IMR-90 (cell line): ENCODE data around the gene FERMT3. TPM values are rescaled to one million over a fixed set of nuclear protein-coding genes. Genes with fewer than 3 reads are reported as not detected.

ENCODE experiments used
- ATAC-seq: fragments of 200-7000 bp; cut with Tn5 transposase; 2 replicates; pipeline ENCODE4 v1.9.1; 2020; ENCODE audit warnings: low read depth, mild to moderate bottlenecking, moderate library complexity
- BruUV-seq: library from RNA; stranded (reverse); fragments of 400-500 nt; replicated peaks from 2 replicates; lab custom pipeline; 2021; lab: Mats Ljungman, UMichigan
- CTCF ChIA-PET: fragments of 300-600 bp; formaldehyde crosslinking; extraction: SDS; loops from one replicate; lab custom pipeline; 2021; ENCODE audit warnings: antibody characterized with exemption; lab: Yijun Ruan, JAX
- POLR2A ChIA-PET: fragments of 300-600 bp; sonication (Branson Sonifier 250); formaldehyde crosslinking; loops from one replicate; lab custom pipeline; 2022; ENCODE audit warnings: antibody characterized with exemption; ENCODE audit not compliant: unreplicated experiment; lab: Charles Lee
- DNase-seq: peaks from one replicate; pipeline ENCODE4 v3.0.0; 2013
- H2AFZ ChIP-seq: replicated peaks from 2 replicates; pipeline ENCODE3; 2013; ENCODE audit warnings: low read length, mild to moderate bottlenecking; ENCODE audit not compliant: poor library complexity
- H2AK5ac ChIP-seq: 2 replicates; pipeline ENCODE4 v1.6.1; 2013; ENCODE audit warnings: low read depth, low read length, inconsistent platforms
- H2AK9ac ChIP-seq: replicated peaks from 2 replicates; pipeline ENCODE3; 2013; ENCODE audit warnings: mild to moderate bottlenecking, low read depth, low read length, moderate library complexity; ENCODE audit not compliant: poor library complexity
- H2BK120ac ChIP-seq: 2 replicates; pipeline ENCODE4 v1.6.1; 2013; ENCODE audit warnings: low read depth, low read length, inconsistent platforms
- H2BK15ac ChIP-seq: 3 replicates; pipeline ENCODE4 v1.6.1; 2013; ENCODE audit warnings: low read depth, low read length, inconsistent platforms
- H2BK20ac ChIP-seq: 2 replicates; pipeline ENCODE4 v1.6.1; 2013; ENCODE audit warnings: low read depth, mild to moderate bottlenecking, inconsistent platforms, low read length, moderate library complexity
- H2BK5ac ChIP-seq: 2 replicates; pipeline ENCODE4 v1.6.1; 2013; ENCODE audit warnings: mild to moderate bottlenecking, low read depth, low read length, inconsistent platforms; ENCODE audit not compliant: poor library complexity, severe bottlenecking
- H3K14ac ChIP-seq: replicated peaks from 2 replicates; pipeline ENCODE4 v1.6.1; 2013; ENCODE audit warnings: low read depth, low read length, inconsistent platforms
- H3K18ac ChIP-seq: 2 replicates; pipeline ENCODE4 v1.6.1; 2013; ENCODE audit warnings: low read depth, low read length, control low read depth
- H3K23ac ChIP-seq: 2 replicates; pipeline ENCODE4 v1.6.1; 2013; ENCODE audit warnings: low read depth, low read length, inconsistent platforms
- H3K27ac ChIP-seq: 2 replicates; pipeline ENCODE4 v1.5.1; 2013; ENCODE audit warnings: mild to moderate bottlenecking, control low read depth, low read length; ENCODE audit not compliant: insufficient read depth
- H3K27me3 ChIP-seq: 2 replicates; pipeline ENCODE4 v1.6.1; 2013; ENCODE audit warnings: low read length; ENCODE audit not compliant: control insufficient read depth, insufficient read depth
- H3K36me3 ChIP-seq: 2 replicates; pipeline ENCODE4 v1.6.1; 2013; ENCODE audit warnings: low read length, mixed read lengths; ENCODE audit not compliant: control insufficient read depth, insufficient read depth
- H3K4ac ChIP-seq: 2 replicates; pipeline ENCODE4 v1.6.1; 2013; ENCODE audit warnings: low read depth, low read length, inconsistent platforms
- H3K4me1 ChIP-seq: 2 replicates; pipeline ENCODE4 v1.6.1; 2013; ENCODE audit warnings: low read length, mixed read lengths; ENCODE audit not compliant: control insufficient read depth, insufficient read depth
- H3K4me2 ChIP-seq: 2 replicates; pipeline ENCODE4 v1.6.1; 2013; ENCODE audit warnings: low read depth, mild to moderate bottlenecking, control low read depth, low read length, moderate library complexity
- H3K4me3 ChIP-seq: 2 replicates; pipeline ENCODE4 v1.5.1; 2013; ENCODE audit warnings: low read depth, mild to moderate bottlenecking, control low read depth, low read length, moderate library complexity; ENCODE audit not compliant: insufficient read depth
- H3K56ac ChIP-seq: 2 replicates; pipeline ENCODE4 v1.6.1; 2013; ENCODE audit warnings: low read length, inconsistent platforms; ENCODE audit not compliant: insufficient read depth; ENCODE audit errors: extremely low read depth
- H3K79me1 ChIP-seq, 2 experiments: 2 replicates each; pipeline ENCODE4 v1.6.1; 2013; ENCODE audit warnings: low read length in 2 of 2, inconsistent platforms in 1 of 2, low read depth in 1 of 2
- H3K9ac ChIP-seq: 2 replicates; pipeline ENCODE4 v1.6.1; 2013; ENCODE audit warnings: low read depth, low read length, control low read depth
- H3K9me1 ChIP-seq: 2 replicates; pipeline ENCODE4 v1.6.1; 2013; ENCODE audit warnings: low read length, inconsistent platforms; ENCODE audit not compliant: insufficient read depth
- H3K9me3 ChIP-seq: 2 replicates; pipeline ENCODE4 v1.6.1; 2013; ENCODE audit warnings: low read length; ENCODE audit not compliant: control insufficient read depth, insufficient read depth
- H4K20me1 ChIP-seq: 2 replicates; pipeline ENCODE4 v1.6.1; 2013; ENCODE audit warnings: low read length, inconsistent platforms; ENCODE audit not compliant: insufficient read depth
- H4K5ac ChIP-seq: 2 replicates; pipeline ENCODE4 v1.6.1; 2013; ENCODE audit warnings: mild to moderate bottlenecking, low read depth, low read length, control low read depth
- H4K8ac ChIP-seq, 2 experiments: 2 replicates each; pipeline ENCODE4 v1.6.1; 2013; ENCODE audit warnings: low read depth in 2 of 2, low read length in 2 of 2, control low read depth in 1 of 2, inconsistent platforms in 1 of 2
- H4K91ac ChIP-seq: 2 replicates; pipeline ENCODE4 v1.6.1; 2013; ENCODE audit warnings: low read depth, low read length, inconsistent platforms; ENCODE audit not compliant: insufficient read depth
- CEBPB ChIP-seq: IDR thresholded peaks from 2 replicates; pipeline ENCODE4 v1.6.1; 2012; ENCODE audit warnings: low read depth, low read length, improper control_type of control experiment
- MXI1 ChIP-seq: IDR thresholded peaks from 2 replicates; pipeline ENCODE4 v1.6.1; 2012; ENCODE audit warnings: low read depth, mild to moderate bottlenecking, low read length, moderate library complexity, borderline replicate concordance
- POLR2A ChIP-seq: IDR thresholded peaks from 2 replicates; pipeline ENCODE4 v1.6.1; 2012; ENCODE audit warnings: mild to moderate bottlenecking, low read depth, low read length
- WGBS, 2 experiments: methylation state at CpG; one replicate each; pipeline versions ENCODE4 v1.1.5 to v1.1.7; 2013; ENCODE audit warnings: missing lambda C conversion rate in 2 of 2; ENCODE audit not compliant: insufficient read length in 1 of 2; ENCODE audit errors: extremely low coverage in 2 of 2; 5-methylcytosine and 5-hydroxymethylcytosine counted together
- dilution Hi-C: fragments of 300-500 bp; cut with HindIII; formaldehyde crosslinking; loops from one replicate; pipeline ENCODE4 v1.14.3; 2018; ENCODE audit warnings: low sequenced_read_pairs; ENCODE audit not compliant: unreplicated experiment
- in situ Hi-C: fragments of 300-500 bp; cut with MboI; formaldehyde crosslinking; loops from 3 replicates; pipeline ENCODE4 v1.14.3; 2019; ENCODE audit warnings: low sequenced_read_pairs, inconsistent platforms, mixed read lengths
- intact Hi-C: fragments of 100-400 bp; cut with micrococcal nuclease; formaldehyde crosslinking; loops from 2 replicates; pipeline ENCODE4 v1.10.0; 2022
- polyA plus RNA-seq, 3 experiments: library from polyadenylated mRNA; depleted of rRNA; stranded (reverse); fragments of >200 nt; gene quantifications; 2 replicates each; pipeline ENCODE4 v1.2.3, GENCODE V29; 2012; ENCODE audit warnings: low replicate concordance in 1 of 3
- total RNA-seq: library from RNA; depleted of rRNA; stranded (reverse); fragments of >200 nt; gene quantifications from 2 replicates; pipeline ENCODE4 v1.2.3, GENCODE V29; 2012

Gene FERMT3
- total and polyA plus RNA-seq, 2 of the 4 experiments (the other 2 are of a cell fraction), result 0.36 to 2.3 TPM

GRCh38 chr11:64224891-64225607, 18.5 kb downstream of the FERMT3 start:
- Histone ChIP-seq H2BK5ac (peak overlapping the region; percentile 90), H3K9me3 (no peaks in the 10 kb centered on the region), H3K27ac (peak overlapping the region; percentile 85; the same call in 1 of the 2 replicates), H4K5ac (no peak overlapping the region), H3K79me1 (peaks cover 22 to 54% of the 10 kb centered on the region in 2 experiments; a peak in 3 of 4 replicates), H3K4me1 (peaks cover 20% of the 10 kb centered on the region), H3K23ac (peak overlapping the region; percentile 92), H4K91ac (peak overlapping the region; percentile 92; the same call in 1 of the 2 replicates), H3K9ac (peak overlapping the region; percentile 93), H3K56ac (no peak overlapping the region), H3K18ac (no peak overlapping the region), H2AK5ac (peak overlapping the region; percentile 94), H2BK15ac (no peak overlapping the region), H2BK120ac (no peak overlapping the region), H3K4me2 (peak overlapping the region; percentile 95), H2AFZ (peak overlapping the region; percentile 99), H3K14ac (peak overlapping the region; percentile 95), H4K20me1 (no peaks in the 10 kb centered on the region; the same call in 1 of the 2 replicates), H2BK20ac (no peak overlapping the region), H3K4me3 (peak overlapping the region; percentile 95), H3K36me3 (peaks cover 5% of the 10 kb centered on the region), H3K27me3 (no peaks in the 10 kb centered on the region), H4K8ac (peak overlapping the region; percentile 86 to 99; a peak in 2 of 4 replicates), H3K9me1 (peaks cover 19% of the 10 kb centered on the region), H2AK9ac (peak overlapping the region; percentile 100), H3K4ac (peak overlapping the region; percentile 95)
- 86% methylated on average over 9 of the region's 22 CpGs; no CpG with 5 or more reads in 1 of the 2 experiments for WGBS, 2 experiments
- intact Hi-C loops, result no loop called here
- DNase-seq (no peak), ATAC-seq (no peak)
- in situ Hi-C loops, result no loop called here
- BruUV-seq, result no TSS peak
- CTCF ChIA-PET, result no interaction called here
- no peak for TF ChIP-seq MXI1
- no peak for TF ChIP-seq CEBPB
- no peak for TF ChIP-seq POLR2A
- dilution Hi-C loops, result no loop called here
- POLR2A ChIA-PET, result no interaction called here
